GM18858 (cell line): ENCODE results near the gene PANX2.

Source experiments
- ATAC-seq: cut with Tn5 transposase; IDR thresholded peaks from one replicate; pipeline ENCODE4 v1.9.1; 2021; ENCODE audit not compliant: unreplicated experiment

Gene PANX2

GRCh38 chr22:50182176-50183081 lies 11.9 kb downstream of the PANX2 start:
- ATAC-seq: no peak

GRCh38 chr22:50183141-50183971 lies 12.8 kb downstream of the PANX2 start:
- no peak for ATAC-seq

- no peak for ATAC-seq
Measured at GRCh38 chr22:50184004-50184901, 13.7 kb downstream of the PANX2 start.

- ATAC-seq: no peak
Measured at GRCh38 chr22:50184902-50185374, 14.4 kb downstream of the PANX2 start.

GRCh38 chr22:50185375-50186087 lies 15.0 kb downstream of the PANX2 start, which contains the start of gene TRABD:
TSS of gene TRABD (plus strand) at chr22:50185913. CDS start at chr22:50193061, 7,148 bp downstream.
- no peak for ATAC-seq

GRCh38 chr22:50186181-50186714 lies 15.7 kb downstream of the PANX2 start:
- no peak for ATAC-seq

GRCh38 chr22:50186761-50187523 lies 16.4 kb downstream of the PANX2 start:
- no peak for ATAC-seq

- ATAC-seq: no peak
Measured at GRCh38 chr22:50188356-50188755, 17.8 kb downstream of the PANX2 start.

- no peak for ATAC-seq
Measured at GRCh38 chr22:50189184-50189848, 18.8 kb downstream of the PANX2 start.

GRCh38 chr22:50189849-50190181 lies 19.3 kb downstream of the PANX2 start:
- no peak for ATAC-seq

- peak; percentile 29 for ATAC-seq
Measured at GRCh38 chr22:50190182-50190940, 19.8 kb downstream of the PANX2 start.

- ATAC-seq: peak; percentile 27
Measured at GRCh38 chr22:50190941-50191741, 20.6 kb downstream of the PANX2 start.

- ATAC-seq: no peak
Measured at GRCh38 chr22:50192436-50193204, 22.1 kb downstream of the PANX2 start.

GRCh38 chr22:50193621-50194020 lies 23.1 kb downstream of the PANX2 start:
- no peak for ATAC-seq

GRCh38 chr22:50194037-50194805 lies 23.7 kb downstream of the PANX2 start:
- no peak for ATAC-seq

GRCh38 chr22:50196256-50196655 lies 25.7 kb downstream of the PANX2 start:
- no peak for ATAC-seq
